Fibroblast of skin of back (primary cell): ENCODE data around the gene CFAP61.
A peak's percentile ranks its signal among the peaks of the same experiment; 100 is the strongest.

ENCODE experiments used
- DNase-seq: peaks from one replicate; pipeline ENCODE4 v3.0.0-alpha.2; 2013

The CFAP61 gene

GRCh38 chr20:20184149-20184548, 131.8 kb downstream of the CFAP61 start:
- peak; percentile 5 for DNase-seq

DNA sequence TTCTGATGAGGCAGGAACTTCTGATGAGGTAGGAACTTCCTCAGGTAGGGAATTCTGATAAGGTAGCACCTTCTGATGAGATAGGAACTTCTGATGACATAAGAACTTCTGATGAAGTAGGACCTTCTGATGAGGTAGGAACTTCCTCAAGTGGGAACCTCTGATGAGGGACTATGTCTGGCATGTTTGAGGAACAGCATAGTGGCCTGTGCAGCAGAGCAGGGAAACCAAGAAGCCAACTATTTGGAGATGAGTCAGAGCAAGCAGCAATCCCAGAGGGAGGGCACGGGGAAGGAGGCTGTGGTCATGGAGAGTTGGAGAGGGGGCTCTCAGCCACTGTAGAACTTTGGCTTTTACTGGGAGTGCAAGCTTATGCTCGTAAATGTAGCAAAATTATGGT, 132.4 kb downstream of the CFAP61 start:
- DNase-seq = peak; percentile 16

GRCh38 chr20:20188647-20189046, 136.3 kb downstream of the CFAP61 start:
- DNase-seq = no peak

- DNase-seq = no peak
These were observed 140.0 kb downstream of the CFAP61 start for GRCh38 chr20:20192366-20192765.

- DNase-seq = no peak
These were observed 142.8 kb downstream of the CFAP61 start for GRCh38 chr20:20195021-20195705.

- DNase-seq = no peak
These were observed 144.3 kb downstream of the CFAP61 start for GRCh38 chr20:20196610-20197009.

GRCh38 chr20:20198011-20198410, 145.7 kb downstream of the CFAP61 start:
- DNase-seq = no peak

DNA sequence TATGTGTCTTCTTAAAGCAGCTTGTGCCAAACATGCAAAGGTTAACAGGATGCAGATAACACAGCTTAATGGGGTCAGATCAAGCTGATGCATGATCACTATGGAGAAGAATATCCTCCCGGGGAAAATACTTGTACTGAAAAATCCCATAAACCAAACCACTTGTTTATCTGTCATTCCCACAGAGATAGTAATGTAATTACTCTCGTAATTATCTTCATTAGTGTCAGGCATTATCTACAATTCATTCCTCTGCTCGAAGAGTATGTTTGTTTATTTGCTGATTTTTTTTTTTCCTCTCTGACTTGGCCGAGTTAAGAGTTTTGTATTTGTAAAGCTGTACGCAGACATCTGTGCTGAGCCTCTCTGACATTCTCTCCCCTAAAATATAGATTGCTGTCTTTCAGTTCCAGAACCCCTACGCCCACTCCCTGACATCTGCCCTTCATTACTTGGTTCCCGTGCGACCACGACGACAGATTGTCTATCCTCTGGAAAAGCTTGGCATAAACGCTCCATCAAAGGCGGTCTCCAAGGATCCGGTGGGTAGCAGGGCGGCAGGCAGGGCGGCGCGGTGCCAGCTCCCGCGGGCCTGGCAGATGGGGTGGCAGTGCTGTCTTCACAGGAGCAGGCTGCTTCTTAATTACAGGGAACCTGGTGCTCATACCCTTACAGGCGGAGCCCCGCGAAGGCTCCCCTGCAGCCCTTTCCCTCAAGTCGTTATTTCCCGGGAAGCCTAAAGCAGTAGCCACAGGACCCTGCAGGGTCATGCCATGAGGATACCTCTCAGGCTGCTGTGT, 147.2 kb downstream of the CFAP61 start:
- DNase-seq = no peak

DNA sequence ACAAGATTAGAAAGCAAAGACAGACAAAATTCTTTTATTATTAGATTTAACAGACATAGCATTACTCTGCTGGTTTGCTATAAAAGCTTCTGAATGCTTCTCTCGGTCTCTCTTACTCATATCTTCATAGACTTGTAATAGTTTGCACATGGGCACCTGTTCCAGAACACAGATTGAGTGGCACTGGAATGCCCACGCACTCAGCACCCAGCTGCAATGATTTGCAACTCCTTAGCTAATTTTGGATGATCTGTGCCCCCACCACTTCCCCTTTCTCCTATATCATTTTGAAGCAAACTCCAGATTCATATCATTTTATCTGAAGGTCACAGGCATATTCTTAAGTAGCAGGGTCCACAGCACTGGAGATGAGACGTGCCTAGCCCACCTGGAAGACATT, 148.8 kb downstream of the CFAP61 start:
- DNase-seq = no peak

GRCh38 chr20:20201639-20202038, 149.3 kb downstream of the CFAP61 start:
- DNase-seq = no peak

DNA sequence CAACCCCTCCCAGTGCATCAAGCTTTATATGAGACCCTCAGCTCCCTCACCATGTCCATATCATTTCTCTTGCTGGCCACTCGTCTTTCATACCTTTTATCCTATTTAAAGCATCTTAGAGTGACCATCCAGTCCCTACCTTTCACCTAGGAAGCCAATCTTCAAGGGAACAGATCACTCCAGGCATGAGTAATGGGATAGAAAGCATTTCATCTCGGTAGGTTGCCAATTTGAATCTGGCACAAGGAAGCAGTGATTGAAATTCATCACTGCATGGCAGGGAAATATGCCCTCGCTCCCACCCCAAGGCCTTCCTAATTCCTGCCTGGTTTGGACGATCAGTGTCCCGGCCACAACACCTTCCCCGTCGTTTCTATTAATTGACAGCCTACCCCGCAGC, 150.4 kb downstream of the CFAP61 start:
- no peak for DNase-seq

DNA sequence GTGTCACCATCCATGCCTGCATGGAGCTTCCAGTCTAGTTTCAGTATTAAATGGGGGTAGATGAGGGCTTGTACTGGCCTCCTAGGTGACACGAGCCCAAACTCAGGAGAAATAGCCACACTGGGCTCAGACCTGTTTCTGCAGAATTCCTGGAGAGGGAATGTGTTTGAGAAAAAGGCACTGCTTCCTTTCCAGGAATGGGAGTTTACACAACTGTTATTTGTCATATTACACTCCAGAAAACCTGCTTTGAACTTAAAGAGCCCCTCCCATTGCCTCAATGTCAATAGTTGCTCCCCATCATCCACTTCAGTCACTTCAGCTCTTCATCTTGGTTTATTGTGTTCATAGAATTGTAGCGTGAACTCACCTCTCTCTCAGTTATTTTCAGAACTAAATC, 151.5 kb downstream of the CFAP61 start:
- DNase-seq = no peak

- no peak for DNase-seq
These were observed 151.9 kb downstream of the CFAP61 start for GRCh38 chr20:20204256-20204655.

DNA sequence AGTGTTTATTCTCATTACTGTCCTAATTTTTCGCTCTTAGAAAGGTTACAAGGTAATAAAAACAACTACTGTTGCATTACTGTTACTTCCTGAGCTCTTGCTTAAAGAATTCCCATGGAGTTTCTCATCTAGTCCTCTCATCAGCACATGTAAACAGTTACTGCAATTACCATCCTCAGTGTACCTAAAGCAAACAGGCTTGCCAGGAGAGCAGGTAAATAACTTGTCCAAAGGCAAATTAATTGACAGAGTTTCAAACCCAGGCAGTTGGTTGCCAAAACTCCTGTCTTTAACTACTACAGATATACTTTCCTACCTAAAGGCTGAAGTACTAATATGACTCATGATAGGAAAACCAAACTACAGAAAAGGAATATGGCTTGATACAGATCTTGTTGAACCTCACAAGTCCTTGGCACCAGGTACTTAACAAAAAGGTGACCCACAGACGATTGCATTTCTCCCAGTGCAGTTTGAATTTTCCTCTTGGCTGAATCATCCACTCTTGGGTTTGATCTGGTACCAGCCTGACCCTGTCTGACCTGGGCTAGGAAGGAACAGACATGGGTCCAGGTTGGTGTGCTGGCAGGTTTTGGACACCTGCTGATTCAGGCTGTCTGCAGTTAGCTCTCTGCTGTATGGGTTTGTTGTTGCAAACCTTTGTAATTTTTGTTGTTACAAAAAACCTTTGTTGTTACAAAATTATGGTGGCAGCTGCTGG, 153.0 kb downstream of the CFAP61 start:
- no peak for DNase-seq

DNA sequence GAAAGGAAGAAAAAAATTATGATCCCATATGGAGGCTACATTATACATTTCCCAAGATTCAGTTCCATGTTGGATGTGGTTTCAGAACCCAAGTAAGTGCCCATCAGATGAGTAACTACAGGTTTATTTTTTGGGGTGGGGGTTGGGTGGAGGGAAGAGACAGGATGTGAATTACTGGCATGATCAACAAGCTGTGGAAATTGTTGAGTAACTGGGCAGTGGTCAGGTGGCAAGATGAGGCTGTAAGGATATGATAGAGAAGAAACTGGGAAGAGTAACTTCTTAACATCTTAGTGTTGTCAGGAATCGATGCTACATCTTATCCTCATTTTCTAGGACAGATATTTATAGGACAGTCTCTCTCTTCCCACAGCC, 153.5 kb downstream of the CFAP61 start:
- DNase-seq = no peak

GRCh38 chr20:20206788-20207187, 154.5 kb downstream of the CFAP61 start:
- DNase-seq = no peak

- peak; percentile 13 for DNase-seq
These were observed 155.0 kb downstream of the CFAP61 start for GRCh38 chr20:20207291-20207690.

GRCh38 chr20:20207872-20208271, 155.5 kb downstream of the CFAP61 start:
- DNase-seq = no peak

DNA sequence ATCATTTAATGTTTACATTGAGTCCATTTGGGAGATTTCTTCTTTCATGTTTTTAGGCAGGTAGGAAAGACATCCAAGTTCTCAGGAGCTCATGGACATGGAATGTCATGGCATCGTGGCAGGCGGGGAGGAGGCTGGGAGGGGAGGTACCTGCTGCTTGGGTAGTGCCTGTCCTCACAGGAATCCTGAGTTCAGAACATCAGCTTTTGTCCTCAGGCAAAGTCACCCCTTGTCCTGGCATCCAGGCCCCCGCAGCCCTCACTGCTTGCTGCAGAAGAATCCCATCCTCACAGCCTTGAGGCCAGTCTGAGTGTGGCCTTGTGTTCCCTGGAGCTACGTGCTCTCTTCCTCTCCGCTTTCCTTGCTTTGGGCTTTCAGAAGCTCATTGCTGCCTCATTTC, 157.4 kb downstream of the CFAP61 start:
- no peak for DNase-seq

GRCh38 chr20:20210327-20210726, 158.0 kb downstream of the CFAP61 start:
- peak; percentile 75 for DNase-seq

DNA sequence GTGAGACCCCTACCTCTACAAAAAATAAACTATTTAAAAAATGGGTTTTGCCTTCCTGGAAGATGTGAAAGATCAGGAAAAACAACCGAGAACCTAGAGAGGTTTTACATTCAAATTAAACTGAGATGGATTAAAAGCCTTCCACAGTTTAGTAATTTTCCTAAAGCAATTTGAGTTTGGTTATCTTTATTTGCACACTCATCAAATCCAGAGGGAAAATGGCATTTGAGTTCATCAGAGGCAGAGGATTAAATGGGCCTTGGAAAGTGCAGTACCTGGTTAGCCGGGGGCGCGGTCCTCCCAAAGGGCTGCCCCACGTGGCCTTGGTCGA, 158.6 kb downstream of the CFAP61 start:
- DNase-seq = no peak

- DNase-seq = peak; percentile 56
These were observed 159.1 kb downstream of the CFAP61 start for GRCh38 chr20:20211274-20211987.

GRCh38 chr20:20211988-20212518, 159.7 kb downstream of the CFAP61 start:
- DNase-seq = no peak
